T-helper 9 cell (primary cell): ENCODE results near the gene CWF19L1.
A peak's percentile ranks its signal among the peaks of the same experiment; 100 is the strongest.

Experiments
- DNase-seq: peaks from one replicate; pipeline ENCODE4 v3.0.0-alpha.2; 2020

The CWF19L1 gene

GRCh38 chr10:100248820-100249219 lies 18.6 kb downstream of the CWF19L1 start:
- DNase-seq: no peak

GRCh38 chr10:100245484-100246220 lies 21.8 kb downstream of the CWF19L1 start:
- no peak for DNase-seq

- no peak for DNase-seq
These were observed 27.6 kb downstream of the CWF19L1 start for GRCh38 chr10:100239851-100240250.

- DNase-seq: no peak
These were observed 29.0 kb downstream of the CWF19L1 start for GRCh38 chr10:100238429-100238828.

GRCh38 chr10:100232101-100232500 lies 35.3 kb downstream of the CWF19L1 start:
- DNase-seq: no peak

- no peak for DNase-seq
These were observed 37.5 kb downstream of the CWF19L1 start for GRCh38 chr10:100229819-100230422.

GRCh38 chr10:100223879-100224278 lies 43.6 kb downstream of the CWF19L1 start:
- DNase-seq: no peak

- DNase-seq: no peak
These were observed 44.9 kb downstream of the CWF19L1 start for GRCh38 chr10:100222529-100222928.

GRCh38 chr10:100216006-100216405 lies 51.4 kb downstream of the CWF19L1 start:
- DNase-seq: no peak

- DNase-seq: no peak
These were observed 58.1 kb downstream of the CWF19L1 start for GRCh38 chr10:100209303-100209702.

GRCh38 chr10:100208276-100208675 lies 59.2 kb downstream of the CWF19L1 start:
- DNase-seq: no peak

- DNase-seq: no peak
These were observed 63.1 kb downstream of the CWF19L1 start for GRCh38 chr10:100204370-100204769.

- DNase-seq: no peak
These were observed 65.9 kb downstream of the CWF19L1 start for GRCh38 chr10:100201549-100201948.

GRCh38 chr10:100194711-100195110 lies 72.7 kb downstream of the CWF19L1 start:
- DNase-seq: no peak

- DNase-seq: no peak
These were observed 75.1 kb downstream of the CWF19L1 start for GRCh38 chr10:100192350-100192749.

GRCh38 chr10:100186253-100187212 lies 80.9 kb downstream of the CWF19L1 start:
- DNase-seq: no peak

- peak; percentile 92 for DNase-seq
These were observed 81.8 kb downstream of the CWF19L1 start, which contains the start of gene ERLIN1 for GRCh38 chr10:100185364-100186252. Gene ERLIN1, minus strand, starts transcription at chr10:100186029. Its CDS starts 403 bp downstream, at chr10:100185626.

- no peak for DNase-seq
These were observed 82.6 kb downstream of the CWF19L1 start for GRCh38 chr10:100184840-100185239.

- DNase-seq: no peak
These were observed 83.0 kb downstream of the CWF19L1 start for GRCh38 chr10:100184426-100184825.

GRCh38 chr10:100183481-100183880 lies 84.0 kb downstream of the CWF19L1 start:
- DNase-seq: no peak

GRCh38 chr10:100182908-100183307 lies 84.5 kb downstream of the CWF19L1 start:
- no peak for DNase-seq
